ENCODE data around the gene TBC1D2.

- TF ChIP-seq CTCF (IDR thresholded peaks at IDR 0.05) (no peak), POLR2AphosphoS2 (conservative IDR thresholded peaks at IDR 0.05; ENCODE audit: low read length) (no peak), EP300 (IDR thresholded peaks at IDR 0.05) (no peak), JUNB (IDR thresholded peaks at IDR 0.05) (no peak), TFCP2L1 (CRISPR knock-in tag; IDR thresholded peaks at IDR 0.05) (no peak), REST (IDR thresholded peaks at IDR 0.05) (no peak)
Observed at GRCh38 chr9:98182889-98183599, 72.4 kb downstream of the TBC1D2 start.

All from A549 (cell line).